Mucosa of descending colon (tissue), 3 donors: ENCODE data around the gene GFI1B. TPM values are rescaled to one million over a fixed set of nuclear protein-coding genes. Genes with fewer than 3 reads are reported as not detected.
"Not testable (repeated sequence)": the region's sequence is repeated elsewhere in the genome, so short reads cannot be mapped to it uniquely, and the experiment has no call there.

ENCODE experiments used
- ATAC-seq: fragments of 200-7000 bp; cut with Tn5 transposase; one replicate; pipeline ENCODE4 v1.9.1; 2020; ENCODE audit warnings: mild to moderate bottlenecking, moderate library complexity
- DNase-seq, 3 donors: peaks; one replicate each; pipeline ENCODE4 v3.0.0-alpha.2; 2020
- H3K36me3 ChIP-seq: fragments of 200-600 bp; one replicate; pipeline ENCODE4 v1.8.0; 2021; ENCODE audit warnings: low read depth, mild to moderate bottlenecking
- H3K4me1 ChIP-seq: fragments of 200-600 bp; one replicate; pipeline ENCODE4 v1.8.0; 2021; ENCODE audit warnings: low read depth, mild to moderate bottlenecking
- H3K4me3 ChIP-seq: fragments of 200-600 bp; one replicate; pipeline ENCODE4 v1.8.0; 2021; ENCODE audit warnings: mild to moderate bottlenecking
- H3K9me3 ChIP-seq: fragments of 200-600 bp; one replicate; pipeline ENCODE4 v1.8.0; 2021; ENCODE audit warnings: mild to moderate bottlenecking
- CTCF ChIP-seq: fragments of 200-600 bp; IDR thresholded peaks from one replicate; pipeline ENCODE4 v1.8.0; 2022; ENCODE audit warnings: antibody characterized with exemption, mild to moderate bottlenecking
- intact Hi-C, 2 donors: fragments of 100-400 bp; cut with DNase I in 1 of 2; cut with micrococcal nuclease in 1 of 2; formaldehyde crosslinking; loops; one replicate each; pipeline versions ENCODE4 v1.11.0 to v1.11.1; 2022; cut with DNase I, micrococcal nuclease
- total RNA-seq, 3 donors: library from RNA; stranded (reverse); fragmentation: NEBNext Ultra II Directional in 2 of 3; extraction: Animal tissue kit (Norgen Biotek cat#: 25700) in 2 of 3; gene quantifications; one replicate each; pipeline versions ENCODE4 v1.2.1 to v1.2.4, GENCODE V29; 2021 to 2023
- donor health status: DM: no; HTN: no; CAD: no; lungs with moderate emphysema.
- donor health status: DM: no; HTN: no; CAD: no.
- donor health status: DM: no; HTN: yes; CAD: no.

The GFI1B gene
- total RNA-seq, 3 donors from 2014 or later, result 1.4 to 2.6 (median 1.5) TPM

GRCh38 chr9:132955768-132956167, 22.7 kb upstream of the GFI1B start:
- H3K36me3 ChIP-seq, result no peaks in the 10 kb centered on the region
- DNase-seq (no peak), ATAC-seq (no peak)
- intact Hi-C loops, result no loop called here
- no peak overlapping the region for H3K4me3 ChIP-seq
- no peaks in the 10 kb centered on the region for H3K4me1 ChIP-seq
- peaks cover 7% of the 10 kb centered on the region for H3K9me3 ChIP-seq
- no peak for TF ChIP-seq CTCF

GRCh38 chr9:132957805-132958204, 20.7 kb upstream of the GFI1B start:
- ATAC-seq, result no peak
- TF ChIP-seq CTCF, result no peak
- Histone ChIP-seq H3K4me1 (no peaks in the 10 kb centered on the region), H3K36me3 (no peaks in the 10 kb centered on the region), H3K4me3 (no peak overlapping the region), H3K9me3 (peaks cover 7% of the 10 kb centered on the region)
- intact Hi-C loops, result no loop called here
- DNase-seq, result no peak

- H3K4me1 ChIP-seq, result no peaks in the 10 kb centered on the region
- DNase-seq (no peak), ATAC-seq (no peak)
- H3K4me3 ChIP-seq, result no peak overlapping the region
- no peaks in the 10 kb centered on the region for H3K36me3 ChIP-seq
- no peaks in the 10 kb centered on the region for H3K9me3 ChIP-seq
- TF ChIP-seq CTCF, result no peak
- intact Hi-C loops, result no loop called here
Observed at GRCh38 chr9:132961002-132961401, 17.5 kb upstream of the GFI1B start.

GRCh38 chr9:132965478-132965877, 13.0 kb upstream of the GFI1B start:
- intact Hi-C loops, result no loop called here
- H3K4me1 ChIP-seq, result no peaks in the 10 kb centered on the region
- H3K9me3 ChIP-seq, result no peaks in the 10 kb centered on the region
- ATAC-seq (no peak), DNase-seq (no peak)
- no peaks in the 10 kb centered on the region for H3K36me3 ChIP-seq
- no peak for TF ChIP-seq CTCF
- H3K4me3 ChIP-seq, result no peak overlapping the region

- H3K4me3 ChIP-seq, H3K4me1 ChIP-seq, ATAC-seq, H3K36me3 ChIP-seq, H3K9me3 ChIP-seq, intact Hi-C loops, DNase-seq: not testable (repeated sequence)
Observed at GRCh38 chr9:132967908-132968307, 10.6 kb upstream of the GFI1B start.

- TF ChIP-seq CTCF, result no peak
- Histone ChIP-seq H3K4me1 (peaks cover 6% of the 10 kb centered on the region), H3K9me3 (no peaks in the 10 kb centered on the region), H3K4me3 (no peak overlapping the region), H3K36me3 (no peaks in the 10 kb centered on the region)
- no peak for ATAC-seq
- intact Hi-C loops, result no loop called here
- no peak for DNase-seq
Observed at GRCh38 chr9:132969783-132970182, 8.7 kb upstream of the GFI1B start.
